GM18502 (cell line): ENCODE measurements around the gene LEMD2.

Source experiments
- ATAC-seq: cut with Tn5 transposase; IDR thresholded peaks from one replicate; pipeline ENCODE4 v1.9.1; 2021; ENCODE audit warnings: mild to moderate bottlenecking; ENCODE audit not compliant: unreplicated experiment, poor library complexity

The LEMD2 gene

GRCh38 chr6:33727126-33727525 is 61.8 kb downstream of the LEMD2 start:
- no peak for ATAC-seq

GRCh38 chr6:33726696-33727095 is 62.2 kb downstream of the LEMD2 start:
- ATAC-seq: no peak

- no peak for ATAC-seq
Measured at GRCh38 chr6:33725891-33726673, 62.8 kb downstream of the LEMD2 start.

DNA sequence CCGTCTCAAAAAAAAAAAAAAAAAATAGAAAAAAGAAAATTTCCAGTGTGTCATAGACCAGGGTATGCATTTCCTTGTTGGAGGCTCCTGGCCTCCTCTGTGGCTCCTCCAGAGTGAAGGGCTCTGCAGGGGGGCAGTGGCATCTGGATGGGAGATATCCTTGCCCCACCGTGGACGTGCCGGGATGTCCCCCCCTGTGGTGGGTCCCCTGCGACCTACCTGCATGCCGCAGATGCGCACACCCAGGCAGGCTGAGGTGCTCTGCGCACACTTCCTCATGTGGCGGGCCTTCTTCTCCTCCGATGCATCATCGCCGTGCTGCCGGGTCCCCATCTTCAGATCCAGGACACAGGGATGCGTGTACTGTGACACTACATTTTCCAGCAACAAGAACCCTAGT is 63.7 kb downstream of the LEMD2 start:
- no peak for ATAC-seq

- ATAC-seq: no peak
Measured at GRCh38 chr6:33724102-33725023, 64.6 kb downstream of the LEMD2 start.

DNA sequence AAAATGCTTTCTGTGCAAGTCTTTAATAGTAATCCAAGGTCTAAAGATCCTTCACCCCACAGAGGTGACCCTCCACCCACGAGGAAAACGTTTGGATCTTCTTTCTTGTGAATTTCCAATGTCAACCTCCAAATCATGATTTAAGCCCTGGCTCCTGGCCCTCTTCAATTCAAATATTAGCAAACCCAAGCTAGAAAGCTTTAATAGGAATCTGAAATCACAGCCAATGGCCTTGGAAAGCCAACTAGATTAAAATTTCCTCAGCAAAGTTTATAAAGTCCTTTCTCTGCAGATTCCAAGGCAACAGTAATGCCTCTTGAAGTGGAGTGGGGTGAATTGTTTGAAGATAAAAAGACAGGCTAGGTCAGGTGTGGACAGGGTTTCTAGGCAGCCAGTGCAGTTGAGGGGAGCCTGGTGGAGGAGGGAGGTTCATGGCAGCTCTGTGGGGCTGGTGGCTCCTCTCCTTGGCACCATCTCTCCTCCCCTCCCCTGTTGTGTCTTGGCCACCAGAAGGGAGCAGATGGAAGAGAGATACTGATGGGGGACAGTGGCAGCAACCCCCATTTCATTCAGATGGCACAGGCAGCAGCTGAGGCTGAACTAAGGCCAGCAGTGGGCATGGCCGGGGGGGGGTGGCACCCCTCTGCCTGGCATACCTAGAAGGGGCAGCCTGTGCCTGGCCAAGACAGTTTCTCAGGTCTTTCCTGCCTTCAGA is 65.4 kb downstream of the LEMD2 start:
- no peak for ATAC-seq

DNA sequence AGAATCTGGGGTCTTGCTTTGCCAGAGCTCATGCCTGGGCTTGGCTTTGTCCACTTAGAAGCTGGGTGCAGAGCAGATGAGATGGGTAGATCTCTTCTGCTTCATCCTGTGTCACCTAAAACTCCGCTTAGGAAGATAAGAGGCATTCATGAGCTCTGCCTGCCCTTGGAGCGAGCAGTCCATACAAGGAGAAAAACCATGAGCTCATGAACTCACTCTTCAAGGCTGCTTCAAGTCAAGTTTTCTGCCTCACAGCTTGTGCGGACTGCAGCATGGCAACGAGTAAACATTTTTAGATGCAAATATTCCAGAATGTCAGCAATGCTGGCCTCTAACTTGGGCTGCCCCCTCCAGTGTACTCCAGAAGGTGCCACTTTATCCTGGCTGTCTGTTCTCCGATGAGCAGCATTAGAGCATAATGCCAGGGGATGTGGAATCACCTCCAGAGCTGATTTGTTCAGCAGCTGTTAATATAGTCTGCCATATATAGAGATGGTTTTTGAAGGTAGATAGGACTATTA is 66.8 kb downstream of the LEMD2 start:
- ATAC-seq: no peak

- no peak for ATAC-seq
Measured at GRCh38 chr6:33721508-33721907, 67.4 kb downstream of the LEMD2 start.
